ENCODE data around the gene WNT9A.

The WNT9A gene

GRCh38 chr1:227954163-227954850 lies 6.6 kb upstream of the WNT9A start:
- H3K4me3 ChIP-seq (ENCODE audit: low read depth, low read length), result no peak overlapping the region

- H3K4me3 ChIP-seq (ENCODE audit: low read depth, low read length), result no peak overlapping the region
These were observed 5.3 kb upstream of the WNT9A start for GRCh38 chr1:227953022-227953412.

GRCh38 chr1:227952374-227953021 lies 4.8 kb upstream of the WNT9A start:
- no peak overlapping the region for H3K4me3 ChIP-seq (ENCODE audit: low read depth, low read length)

DNA sequence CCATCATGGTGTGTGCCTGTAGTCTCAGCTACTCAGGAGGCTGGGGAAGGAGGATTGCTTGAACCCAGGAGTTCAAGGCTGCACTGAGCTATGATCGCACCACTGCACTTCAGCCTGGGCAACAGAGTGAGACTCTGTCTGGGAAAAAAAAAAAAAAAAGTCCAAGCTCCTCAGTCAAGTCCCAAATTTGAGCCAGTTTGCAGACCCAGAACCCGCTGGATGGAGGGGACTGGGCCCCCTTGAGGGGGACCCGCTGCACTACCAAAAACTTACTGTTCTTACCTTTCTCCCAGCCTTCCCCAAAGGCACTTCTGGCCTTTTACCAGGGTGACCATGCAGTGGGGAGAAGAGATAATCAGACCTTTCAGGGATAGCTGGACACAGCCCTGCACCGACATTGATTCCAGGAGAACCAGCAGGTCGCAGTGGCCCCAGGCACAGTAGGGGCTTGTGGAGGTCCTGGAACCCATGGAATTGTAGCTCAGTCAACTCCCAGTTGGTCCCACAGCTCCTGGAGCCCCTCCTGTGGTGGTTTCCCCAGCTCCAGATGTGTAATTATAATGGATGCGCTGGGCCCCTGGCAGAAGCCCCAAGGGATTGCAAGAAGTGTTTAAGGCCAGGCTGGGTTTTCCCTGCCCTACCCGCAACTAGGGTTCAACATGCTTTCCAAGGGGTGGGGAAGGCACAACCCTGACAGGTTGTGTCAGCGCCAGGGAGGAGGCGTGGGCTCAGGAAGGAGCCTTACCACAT lies 4.1 kb upstream of the WNT9A start:
- H3K4me3 ChIP-seq (ENCODE audit: low read depth, low read length), result no peak overlapping the region

DNA sequence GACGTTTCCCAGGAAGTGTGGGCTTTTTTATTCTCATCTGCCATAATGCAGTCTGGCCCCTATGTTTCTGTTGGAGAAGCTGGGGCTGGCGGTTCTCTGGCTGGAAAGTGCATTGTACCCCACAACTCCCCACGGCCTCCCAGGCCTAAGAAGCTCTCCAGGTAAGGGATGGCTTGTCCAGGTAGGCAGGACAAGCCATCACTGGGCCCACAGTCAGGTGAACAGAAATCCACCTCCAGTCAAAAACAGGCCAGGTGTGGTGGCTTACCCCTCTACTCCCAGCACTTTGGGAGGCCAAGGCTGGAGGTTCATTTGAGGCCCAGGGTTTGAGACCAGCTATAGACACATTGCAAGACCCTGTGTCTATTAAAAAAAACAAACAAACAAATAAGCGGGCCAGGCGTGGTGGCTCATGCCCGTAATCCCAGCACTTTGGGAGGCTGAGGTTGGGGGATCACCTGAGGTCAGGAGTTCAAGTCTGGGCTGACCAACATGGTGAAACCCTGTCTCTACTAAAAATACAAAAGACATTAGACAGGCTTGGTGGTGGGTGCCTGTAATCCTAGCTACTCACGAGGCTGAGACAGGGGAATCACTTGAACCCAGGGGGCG lies 3.1 kb upstream of the WNT9A start:
- no peak overlapping the region for H3K4me3 ChIP-seq (ENCODE audit: low read depth, low read length)

DNA sequence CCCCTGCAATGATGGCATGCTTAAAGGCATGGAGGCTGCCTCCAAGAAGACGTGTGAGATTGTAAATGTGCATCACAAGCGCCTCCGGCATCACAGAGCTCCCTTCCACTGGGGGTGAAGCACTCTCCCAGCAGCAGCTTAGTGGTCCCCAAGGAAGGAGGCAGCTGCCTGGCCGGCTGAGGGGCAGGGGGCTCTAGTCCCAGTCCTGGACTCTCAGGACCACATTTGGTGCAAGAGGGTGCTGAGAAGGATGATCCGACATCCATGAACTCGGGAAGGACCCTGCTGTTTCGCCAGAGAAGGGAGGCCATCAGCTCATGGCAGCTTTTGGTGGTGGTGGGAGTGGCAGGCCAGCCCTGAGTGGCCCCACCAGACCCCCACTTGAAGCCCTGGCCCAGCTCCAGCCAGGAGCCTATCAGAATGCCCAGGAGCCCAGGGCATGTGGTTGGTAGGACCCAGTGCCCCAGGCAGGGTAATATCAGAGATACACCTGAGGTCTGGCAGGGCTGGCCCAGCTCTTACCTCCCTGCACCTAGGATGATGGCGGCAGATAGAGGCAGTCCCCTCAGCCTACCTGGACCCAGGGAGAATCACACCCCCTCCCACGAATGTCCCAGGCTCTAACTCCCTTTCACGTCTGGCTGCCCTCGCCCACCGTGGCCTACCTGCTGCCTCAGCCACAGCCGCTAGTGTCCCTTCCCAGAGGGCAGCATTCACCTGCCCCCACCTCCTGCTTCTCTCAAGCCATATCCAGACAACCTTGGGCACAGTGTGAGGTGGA lies 2.4 kb upstream of the WNT9A start:
- no peak overlapping the region for H3K4me3 ChIP-seq (ENCODE audit: low read depth, low read length)

DNA sequence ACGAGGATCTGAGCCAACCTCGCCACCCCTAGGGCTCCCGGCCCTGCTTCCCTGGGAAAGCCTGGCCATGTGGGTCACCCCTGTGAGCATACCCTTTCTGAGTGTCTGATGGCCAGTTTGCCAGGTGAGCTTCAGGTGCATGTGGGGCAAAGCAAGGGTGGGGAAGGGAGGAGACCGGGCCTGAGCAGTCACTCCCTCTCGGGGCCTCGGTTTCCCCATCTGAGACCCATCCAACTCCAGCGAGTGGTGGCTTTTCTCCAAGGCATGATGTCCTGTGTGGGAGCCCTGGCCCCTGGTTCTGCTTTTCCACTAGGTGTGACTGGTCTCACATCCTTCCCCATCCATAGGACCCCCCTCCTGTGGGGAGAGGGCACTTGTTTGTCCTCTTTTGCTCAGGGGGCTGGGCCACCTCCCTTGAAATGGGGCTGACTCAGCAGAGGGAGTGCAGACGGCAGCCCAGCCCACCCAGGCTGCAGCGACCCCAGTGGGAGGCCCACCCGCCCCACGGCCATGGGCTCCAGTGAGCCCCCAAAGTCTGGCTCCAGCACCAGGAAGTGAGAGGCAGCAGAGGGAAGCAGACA lies 1.7 kb upstream of the WNT9A start:
- no peak overlapping the region for H3K4me3 ChIP-seq (ENCODE audit: low read depth, low read length)

DNA sequence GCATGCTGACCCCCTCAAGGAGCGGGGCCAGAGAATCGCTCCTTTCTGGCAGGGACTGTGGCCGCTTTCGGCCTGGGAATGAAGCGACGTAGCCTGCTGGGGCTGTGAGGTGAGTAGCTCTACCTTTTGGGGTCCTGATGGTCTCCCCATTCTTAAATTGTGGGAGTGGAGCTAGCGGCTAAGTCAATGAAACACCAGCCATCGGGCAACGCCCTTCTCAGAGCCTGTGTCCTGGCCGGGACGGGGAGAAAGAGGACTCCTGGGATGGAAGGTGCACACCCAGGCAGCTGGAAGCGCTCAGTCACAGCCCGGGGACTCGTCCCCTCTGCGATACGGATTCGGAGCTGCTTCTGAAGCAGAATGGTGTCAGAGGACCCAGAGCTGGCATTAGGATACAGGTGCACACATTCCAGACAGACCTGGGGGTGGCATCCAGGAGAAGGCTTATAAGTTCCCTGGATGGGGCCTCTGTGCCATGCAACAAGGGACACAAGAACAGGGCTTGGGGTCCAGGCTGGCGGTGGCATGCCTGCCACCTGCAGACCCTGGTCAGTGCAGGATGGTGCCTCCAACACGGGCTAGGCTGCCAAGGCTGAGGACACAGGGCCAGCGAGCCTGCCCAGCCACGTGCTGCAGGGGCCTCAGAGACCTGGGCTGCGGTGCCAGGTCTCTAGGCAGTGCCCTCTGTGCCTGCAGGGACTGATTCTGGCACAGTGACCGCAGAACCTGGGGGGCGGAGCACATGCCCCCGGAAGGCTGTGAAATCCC lies 945 bp upstream of the WNT9A start:
- H3K4me3 ChIP-seq (ENCODE audit: low read depth, low read length), result peak overlapping the region; percentile 48

- H3K4me3 ChIP-seq (ENCODE audit: low read depth, low read length), result peak overlapping the region; percentile 50
These were observed 401 bp downstream of the WNT9A start for GRCh38 chr1:227947386-227947675.

GRCh38 chr1:227946624-227947385 lies 927 bp downstream of the WNT9A start:
- H3K4me3 ChIP-seq (ENCODE audit: low read depth, low read length), result peak overlapping the region; percentile 50

GRCh38 chr1:227945891-227946623 lies 1.7 kb downstream of the WNT9A start:
- H3K4me3 ChIP-seq (ENCODE audit: low read depth, low read length), result no peak overlapping the region

- H3K4me3 ChIP-seq (ENCODE audit: low read depth, low read length), result no peak overlapping the region
These were observed 2.5 kb downstream of the WNT9A start for GRCh38 chr1:227944931-227945890.

- H3K4me3 ChIP-seq (ENCODE audit: low read depth, low read length), result no peak overlapping the region
These were observed 3.4 kb downstream of the WNT9A start for GRCh38 chr1:227944090-227944930.

DNA sequence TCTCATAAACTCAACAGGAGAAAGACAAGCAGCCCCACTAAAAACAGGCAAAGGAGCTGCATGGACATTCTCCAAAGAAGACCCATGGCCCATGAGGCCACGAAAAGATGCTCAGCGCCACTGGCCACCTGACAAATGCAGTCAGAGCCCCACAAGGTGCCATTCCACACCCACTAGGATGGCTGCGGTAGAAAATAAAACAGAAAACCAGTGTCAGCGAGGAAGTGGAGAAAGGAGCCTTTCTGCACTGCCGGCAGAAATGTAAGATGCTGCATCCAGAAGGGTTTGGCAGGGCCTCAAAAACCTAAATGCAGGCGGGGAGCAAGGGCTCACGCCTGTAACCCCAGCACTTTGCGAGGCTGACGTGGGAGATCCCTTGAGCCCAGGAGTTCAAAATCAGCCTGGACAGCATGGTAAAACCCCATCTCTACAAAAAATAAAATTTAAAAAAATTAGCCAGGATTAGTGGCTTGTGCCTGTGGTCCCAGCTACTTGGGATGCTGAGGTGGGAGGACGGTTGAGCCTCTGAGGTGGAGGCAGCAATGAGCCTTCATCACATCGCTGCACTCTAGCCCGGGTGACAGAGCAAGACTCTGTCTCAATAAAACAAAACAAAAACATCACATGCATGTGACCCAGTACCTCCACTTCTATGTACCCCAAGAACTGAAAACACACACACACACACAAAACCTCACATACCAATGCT lies 4.2 kb downstream of the WNT9A start:
- no peak overlapping the region for H3K4me3 ChIP-seq (ENCODE audit: low read depth, low read length)

GRCh38 chr1:227942716-227943261 lies 4.9 kb downstream of the WNT9A start:
- no peak overlapping the region for H3K4me3 ChIP-seq (ENCODE audit: low read depth, low read length)

Data from iPS-11a (cell line).